ENCODE results near the gene VIPR1.

The VIPR1 gene

DNA sequence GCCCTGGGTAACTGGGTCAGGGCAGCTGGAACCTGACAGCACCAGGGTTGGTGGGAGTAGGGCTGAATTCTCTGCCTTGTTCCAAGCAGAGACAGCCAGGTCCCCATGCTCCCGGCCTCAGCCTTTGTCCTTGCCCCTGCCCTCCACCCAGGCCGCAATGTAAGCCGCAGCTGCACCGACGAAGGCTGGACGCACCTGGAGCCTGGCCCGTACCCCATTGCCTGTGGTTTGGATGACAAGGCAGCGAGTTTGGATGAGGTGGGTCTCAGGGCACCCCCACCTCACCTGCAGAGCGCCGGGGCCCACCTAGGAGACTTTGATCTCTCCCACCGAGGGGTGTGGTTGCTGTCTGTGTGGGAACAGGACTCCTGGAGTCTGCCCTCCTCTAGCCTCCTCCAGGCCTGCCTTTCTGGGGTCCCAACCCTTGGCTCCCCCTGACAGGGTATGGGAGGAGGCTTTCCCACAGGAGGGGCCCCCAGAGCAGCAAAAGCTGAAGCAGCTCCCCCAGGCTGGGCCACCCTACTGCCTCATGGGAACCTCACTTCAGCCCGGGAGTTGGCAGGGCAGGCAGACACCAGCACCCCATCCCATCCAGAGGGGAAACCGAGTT lies 23.4 kb downstream of the VIPR1 start:
- Histone ChIP-seq H3K9me3 (ENCODE audit: control insufficient read depth, insufficient read depth, low read length) (no peaks in the 10 kb centered on the region), H3K4me1 (ENCODE audit: insufficient read depth, low read length) (no peaks in the 10 kb centered on the region), H3K36me3 (ENCODE audit: insufficient read depth, low read length) (no peaks in the 10 kb centered on the region), H3K9ac (ENCODE audit: low read depth, low read length) (no peak overlapping the region)

DNA sequence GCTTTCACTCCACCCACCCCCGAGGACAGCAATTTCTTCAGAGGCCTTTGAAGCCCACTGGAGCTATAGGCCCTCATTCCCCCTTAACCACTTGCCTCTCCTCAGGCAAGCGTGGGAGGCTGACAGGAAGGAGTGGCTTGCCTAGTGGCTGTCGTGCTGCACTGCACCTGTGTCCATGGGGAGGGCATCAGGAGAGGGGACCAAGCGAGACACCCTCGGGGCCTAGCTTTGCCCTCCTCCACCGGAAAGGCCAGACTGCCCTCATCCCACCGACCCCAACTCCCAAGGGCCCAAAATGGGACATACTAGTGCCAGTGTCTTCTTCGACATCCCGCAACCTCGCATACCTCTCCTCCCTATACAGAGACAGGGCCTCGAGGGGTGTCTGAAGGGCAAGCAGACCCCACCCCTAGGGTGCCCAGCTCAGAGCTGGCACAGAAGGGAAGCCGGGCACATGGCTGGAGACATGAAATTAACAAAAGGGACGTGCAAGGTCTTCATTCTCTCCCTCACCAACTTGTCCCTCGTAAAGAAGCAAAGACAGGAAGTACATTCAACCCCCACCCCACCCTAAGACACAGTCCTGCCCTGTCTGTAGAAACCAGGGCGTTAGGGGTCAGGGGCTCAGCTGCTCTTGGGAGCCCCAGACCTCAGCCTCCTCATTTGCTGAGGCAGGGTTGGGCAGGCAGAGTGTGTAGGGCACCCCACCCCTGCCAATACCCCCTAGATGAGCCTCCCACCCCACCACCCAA lies 24.3 kb downstream of the VIPR1 start:
- H3K9me3 ChIP-seq (ENCODE audit: control insufficient read depth, insufficient read depth, low read length), result no peaks in the 10 kb centered on the region
- H3K4me1 ChIP-seq (ENCODE audit: insufficient read depth, low read length), result no peaks in the 10 kb centered on the region
- H3K9ac ChIP-seq (ENCODE audit: low read depth, low read length), result no peak overlapping the region
- H3K36me3 ChIP-seq (ENCODE audit: insufficient read depth, low read length), result no peaks in the 10 kb centered on the region

DNA sequence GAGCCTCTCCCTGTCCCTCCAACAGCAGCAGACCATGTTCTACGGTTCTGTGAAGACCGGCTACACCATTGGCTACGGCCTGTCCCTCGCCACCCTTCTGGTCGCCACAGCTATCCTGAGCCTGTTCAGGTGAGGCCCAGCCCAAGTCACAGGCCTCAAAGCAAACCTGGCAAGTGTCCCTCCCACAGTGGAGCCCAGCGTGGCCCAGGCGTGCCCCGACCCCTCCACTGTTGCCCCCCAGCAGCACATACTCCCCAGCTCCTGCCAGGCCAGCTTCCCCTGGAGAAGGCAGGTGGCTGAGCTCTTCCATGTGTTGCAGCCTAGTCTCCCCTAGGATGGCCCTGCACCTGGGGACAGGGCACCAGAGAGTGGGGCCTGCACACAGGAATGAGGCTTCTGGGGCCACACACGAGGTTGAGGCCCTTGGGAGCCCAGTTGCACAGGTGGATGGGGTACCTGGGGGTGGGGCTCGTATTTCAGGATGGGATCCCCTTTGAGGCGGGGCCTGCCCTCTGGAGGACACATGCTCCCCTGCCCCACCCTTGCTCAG lies 25.0 kb downstream of the VIPR1 start:
- Histone ChIP-seq H3K9ac (ENCODE audit: low read depth, low read length) (no peak overlapping the region), H3K9me3 (ENCODE audit: control insufficient read depth, insufficient read depth, low read length) (no peaks in the 10 kb centered on the region), H3K4me1 (ENCODE audit: insufficient read depth, low read length) (no peaks in the 10 kb centered on the region), H3K36me3 (ENCODE audit: insufficient read depth, low read length) (no peaks in the 10 kb centered on the region)

DNA sequence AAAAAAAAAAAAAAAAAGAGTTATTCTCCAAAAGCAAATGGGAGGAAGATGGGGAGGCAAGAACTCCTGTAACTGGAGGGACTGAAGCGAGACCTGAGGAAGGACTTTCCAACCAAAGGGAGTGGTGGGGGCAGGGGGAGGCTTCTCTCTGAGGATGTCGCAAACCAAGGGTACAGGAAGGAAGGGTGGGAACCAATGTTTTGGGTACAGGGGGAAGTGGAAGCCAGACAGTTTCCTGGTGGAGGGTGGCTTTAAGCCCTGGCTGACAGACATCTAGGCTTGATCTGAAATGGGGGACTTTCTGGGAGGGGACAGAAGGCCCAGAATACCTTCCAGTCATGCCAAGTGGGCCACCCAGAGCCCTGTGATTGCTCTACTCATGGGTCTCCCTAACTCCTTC lies 27.0 kb downstream of the VIPR1 start:
- Histone ChIP-seq H3K9ac (ENCODE audit: low read depth, low read length) (no peak overlapping the region), H3K4me1 (ENCODE audit: insufficient read depth, low read length) (peaks cover 8% of the 10 kb centered on the region; the same call in 1 of the 2 replicates), H3K9me3 (ENCODE audit: control insufficient read depth, insufficient read depth, low read length) (no peaks in the 10 kb centered on the region), H3K36me3 (ENCODE audit: insufficient read depth, low read length) (no peaks in the 10 kb centered on the region)

DNA sequence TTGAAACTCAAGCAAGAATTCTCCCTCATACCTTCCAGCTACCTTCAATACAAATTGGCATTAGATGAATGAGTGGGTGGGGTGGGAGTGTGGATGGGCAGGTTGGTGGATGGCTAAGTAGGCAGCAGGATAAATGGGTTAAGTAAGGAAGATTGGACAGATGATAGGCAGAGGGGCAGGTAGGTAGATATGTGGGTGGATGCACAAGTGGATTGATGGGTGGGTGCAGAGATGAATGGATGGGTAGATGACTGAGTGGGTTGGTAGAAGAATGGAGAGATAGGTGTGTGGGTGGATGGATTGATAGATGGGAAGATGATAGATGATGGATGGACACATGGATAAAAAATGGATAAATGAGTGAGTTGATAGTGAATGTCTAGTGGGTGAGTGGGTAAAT lies 27.6 kb downstream of the VIPR1 start:
- Histone ChIP-seq H3K36me3 (ENCODE audit: insufficient read depth, low read length) (no peaks in the 10 kb centered on the region), H3K4me1 (ENCODE audit: insufficient read depth, low read length) (peaks cover 8% of the 10 kb centered on the region; the same call in 1 of the 2 replicates), H3K9ac (ENCODE audit: low read depth, low read length) (no peak overlapping the region), H3K9me3 (ENCODE audit: control insufficient read depth, insufficient read depth, low read length) (no peaks in the 10 kb centered on the region)

DNA sequence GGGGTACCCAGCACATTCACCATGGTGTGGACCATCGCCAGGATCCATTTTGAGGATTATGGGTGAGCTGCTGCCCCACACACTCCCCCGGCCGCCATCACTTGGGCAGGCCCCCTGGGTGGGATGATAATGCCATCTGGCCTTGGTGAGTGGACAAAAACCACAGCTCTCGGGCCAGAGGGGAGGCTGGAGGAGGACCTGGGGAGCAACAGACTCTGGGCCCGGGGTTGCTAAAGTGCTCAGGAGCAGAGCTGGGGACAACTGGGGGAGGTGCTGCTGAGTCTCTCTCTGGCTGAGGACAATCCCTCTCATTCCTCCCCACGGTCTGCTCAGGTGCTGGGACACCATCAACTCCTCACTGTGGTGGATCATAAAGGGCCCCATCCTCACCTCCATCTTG lies 29.0 kb downstream of the VIPR1 start:
- H3K36me3 ChIP-seq (ENCODE audit: insufficient read depth, low read length), result no peaks in the 10 kb centered on the region
- no peaks in the 10 kb centered on the region for H3K9me3 ChIP-seq (ENCODE audit: control insufficient read depth, insufficient read depth, low read length)
- no peak overlapping the region for H3K9ac ChIP-seq (ENCODE audit: low read depth, low read length)
- peaks cover 15% of the 10 kb centered on the region for H3K4me1 ChIP-seq (ENCODE audit: insufficient read depth, low read length)

DNA sequence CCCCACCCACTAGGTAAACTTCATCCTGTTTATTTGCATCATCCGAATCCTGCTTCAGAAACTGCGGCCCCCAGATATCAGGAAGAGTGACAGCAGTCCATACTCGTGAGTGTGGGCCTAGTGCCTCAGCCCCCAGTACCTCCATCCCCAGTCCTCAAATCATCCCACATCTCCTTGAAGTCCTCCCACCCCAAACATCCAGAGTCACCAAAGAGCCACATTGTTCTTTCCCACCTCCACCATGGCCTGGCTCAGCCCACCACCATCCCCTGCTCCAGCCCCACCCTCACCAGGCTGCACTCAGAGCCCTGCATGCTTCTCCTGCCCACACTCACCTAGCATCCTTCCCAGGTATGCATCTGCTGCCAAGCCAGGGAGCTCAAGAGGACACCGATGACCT lies 29.8 kb downstream of the VIPR1 start:
- H3K36me3 ChIP-seq (ENCODE audit: insufficient read depth, low read length), result no peaks in the 10 kb centered on the region
- H3K4me1 ChIP-seq (ENCODE audit: insufficient read depth, low read length), result peaks cover 15% of the 10 kb centered on the region
- no peaks in the 10 kb centered on the region for H3K9me3 ChIP-seq (ENCODE audit: control insufficient read depth, insufficient read depth, low read length)
- no peak overlapping the region for H3K9ac ChIP-seq (ENCODE audit: low read depth, low read length)

DNA sequence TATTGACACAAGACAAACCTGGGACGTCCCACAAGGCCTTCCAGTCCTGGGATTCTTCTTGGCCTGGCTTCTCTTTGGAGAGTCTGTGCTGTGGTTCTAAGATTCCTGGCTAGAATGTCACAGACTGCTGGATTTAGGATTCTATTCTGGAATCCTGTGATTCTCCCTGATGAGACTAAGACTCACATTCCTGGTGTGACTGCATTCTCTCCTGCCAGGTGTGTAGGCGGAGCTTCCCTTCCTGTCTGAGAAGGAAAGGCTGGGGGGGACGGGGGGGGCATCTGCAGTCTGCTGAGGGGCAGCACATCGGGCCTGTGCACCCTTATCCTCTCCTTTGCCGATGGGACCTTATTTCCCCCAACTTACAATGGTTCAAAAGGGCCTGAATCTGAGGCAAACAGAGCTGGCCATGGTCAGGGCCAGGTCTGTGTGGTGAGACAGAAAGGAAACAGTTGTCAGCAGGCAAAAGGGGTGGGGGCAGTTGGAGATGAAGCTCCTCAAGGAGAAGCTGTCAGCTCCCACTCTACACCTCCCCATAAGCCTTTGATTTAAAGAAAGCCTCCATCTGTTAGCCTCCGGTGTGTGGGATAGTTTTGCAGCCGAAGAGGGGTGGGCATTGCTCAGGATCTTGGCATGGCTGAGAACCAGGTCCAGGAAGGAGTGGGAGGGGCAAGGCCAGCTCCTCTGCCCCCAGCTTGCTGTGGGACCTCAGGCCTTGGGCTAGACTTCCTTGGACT lies 30.9 kb downstream of the VIPR1 start:
- no peaks in the 10 kb centered on the region for H3K36me3 ChIP-seq (ENCODE audit: insufficient read depth, low read length)
- H3K9ac ChIP-seq (ENCODE audit: low read depth, low read length), result no peak overlapping the region
- H3K9me3 ChIP-seq (ENCODE audit: control insufficient read depth, insufficient read depth, low read length), result no peaks in the 10 kb centered on the region
- H3K4me1 ChIP-seq (ENCODE audit: insufficient read depth, low read length), result peaks cover 15% of the 10 kb centered on the region

DNA sequence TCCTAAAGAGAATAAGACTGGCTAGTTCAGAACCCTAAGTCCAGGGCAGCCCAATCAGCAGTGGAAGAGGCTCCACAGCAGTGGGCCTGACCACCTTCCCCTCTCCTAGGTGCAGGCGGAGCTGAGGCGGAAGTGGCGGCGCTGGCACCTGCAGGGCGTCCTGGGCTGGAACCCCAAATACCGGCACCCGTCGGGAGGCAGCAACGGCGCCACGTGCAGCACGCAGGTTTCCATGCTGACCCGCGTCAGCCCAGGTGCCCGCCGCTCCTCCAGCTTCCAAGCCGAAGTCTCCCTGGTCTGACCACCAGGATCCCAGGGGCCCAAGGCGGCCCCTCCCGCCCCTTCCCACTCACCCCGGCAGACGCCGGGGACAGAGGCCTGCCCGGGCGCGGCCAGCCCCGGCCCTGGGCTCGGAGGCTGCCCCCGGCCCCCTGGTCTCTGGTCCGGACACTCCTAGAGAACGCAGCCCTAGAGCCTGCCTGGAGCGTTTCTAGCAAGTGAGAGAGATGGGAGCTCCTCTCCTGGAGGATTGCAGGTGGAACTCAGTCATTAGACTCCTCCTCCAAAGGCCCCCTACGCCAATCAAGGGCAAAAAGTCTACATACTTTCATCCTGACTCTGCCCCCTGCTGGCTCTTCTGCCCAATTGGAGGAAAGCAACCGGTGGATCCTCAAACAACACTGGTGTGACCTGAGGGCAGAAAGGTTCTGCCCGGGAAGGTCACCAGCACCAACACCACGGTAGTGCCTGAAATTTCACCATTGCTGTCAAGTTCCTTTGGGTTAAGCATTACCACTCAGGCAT lies 33.7 kb downstream of the VIPR1 start:
- Histone ChIP-seq H3K9me3 (ENCODE audit: control insufficient read depth, insufficient read depth, low read length) (no peaks in the 10 kb centered on the region), H3K4me1 (ENCODE audit: insufficient read depth, low read length) (peaks cover 15% of the 10 kb centered on the region), H3K9ac (ENCODE audit: low read depth, low read length) (no peak overlapping the region; the same call in 1 of the 2 replicates), H3K36me3 (ENCODE audit: insufficient read depth, low read length) (no peaks in the 10 kb centered on the region)

DNA sequence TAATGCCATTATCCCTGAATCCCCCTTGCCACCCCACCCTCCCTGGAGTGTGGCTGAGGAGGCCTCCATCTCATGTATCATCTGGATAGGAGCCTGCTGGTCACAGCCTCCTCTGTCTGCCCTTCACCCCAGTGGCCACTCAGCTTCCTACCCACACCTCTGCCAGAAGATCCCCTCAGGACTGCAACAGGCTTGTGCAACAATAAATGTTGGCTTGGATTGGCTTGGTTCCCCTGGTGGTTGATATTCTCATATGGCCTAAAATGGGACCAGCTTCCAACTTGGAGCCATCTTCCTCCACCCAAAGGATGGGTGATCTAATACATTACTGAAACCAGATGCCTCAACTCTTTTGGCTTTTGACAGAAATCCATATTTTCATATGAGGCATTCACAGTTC lies 34.9 kb downstream of the VIPR1 start:
- peaks cover 15% of the 10 kb centered on the region for H3K4me1 ChIP-seq (ENCODE audit: insufficient read depth, low read length)
- H3K9me3 ChIP-seq (ENCODE audit: control insufficient read depth, insufficient read depth, low read length), result no peaks in the 10 kb centered on the region
- H3K36me3 ChIP-seq (ENCODE audit: insufficient read depth, low read length), result no peaks in the 10 kb centered on the region
- no peak overlapping the region for H3K9ac ChIP-seq (ENCODE audit: low read depth, low read length)

DNA sequence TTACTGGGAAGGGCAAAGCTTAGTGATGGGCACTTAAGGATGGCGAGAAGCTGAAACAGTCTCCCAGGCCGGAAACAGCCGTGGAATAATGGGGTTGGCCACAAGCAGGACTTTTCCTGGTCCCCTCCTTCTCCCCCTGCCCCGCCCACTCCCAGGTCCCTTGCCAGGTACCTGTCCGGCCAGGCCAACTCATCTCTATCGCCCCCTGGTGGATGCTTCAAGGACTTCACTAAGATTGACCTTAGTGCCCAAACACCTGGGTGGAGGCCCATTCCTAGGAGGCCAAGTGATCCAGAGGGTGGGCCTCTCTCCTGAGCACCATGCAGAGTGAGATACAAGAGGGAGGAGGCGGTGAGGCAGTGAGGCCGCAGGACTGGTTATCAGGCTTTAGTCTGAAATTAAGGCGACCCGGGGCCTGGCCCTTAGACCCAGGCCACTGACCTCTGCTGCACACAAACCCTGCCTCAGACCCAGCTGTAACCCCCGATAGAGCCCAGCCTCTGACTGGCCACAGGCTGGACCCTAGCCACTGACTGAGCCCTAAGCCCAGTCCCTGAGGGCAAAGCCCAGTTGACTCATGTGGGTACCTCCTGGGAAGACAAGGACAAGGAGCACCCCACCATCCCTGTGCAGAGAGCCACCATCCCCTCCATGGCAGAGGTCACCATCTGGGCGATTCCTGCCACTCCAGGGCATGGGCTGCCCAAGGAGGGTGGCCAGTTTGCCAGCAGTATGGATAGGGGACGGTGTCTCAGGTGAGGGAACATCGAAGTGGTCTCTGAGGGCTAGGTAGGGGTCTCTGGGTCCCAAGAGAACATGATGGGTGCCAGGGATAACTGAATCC lies 37.6 kb downstream of the VIPR1 start:
- H3K9me3 ChIP-seq (ENCODE audit: control insufficient read depth, insufficient read depth, low read length), result no peaks in the 10 kb centered on the region
- no peaks in the 10 kb centered on the region for H3K36me3 ChIP-seq (ENCODE audit: insufficient read depth, low read length)
- no peak overlapping the region for H3K9ac ChIP-seq (ENCODE audit: low read depth, low read length)
- peaks cover 7% of the 10 kb centered on the region; the same call in 1 of the 2 replicates for H3K4me1 ChIP-seq (ENCODE audit: insufficient read depth, low read length)

DNA sequence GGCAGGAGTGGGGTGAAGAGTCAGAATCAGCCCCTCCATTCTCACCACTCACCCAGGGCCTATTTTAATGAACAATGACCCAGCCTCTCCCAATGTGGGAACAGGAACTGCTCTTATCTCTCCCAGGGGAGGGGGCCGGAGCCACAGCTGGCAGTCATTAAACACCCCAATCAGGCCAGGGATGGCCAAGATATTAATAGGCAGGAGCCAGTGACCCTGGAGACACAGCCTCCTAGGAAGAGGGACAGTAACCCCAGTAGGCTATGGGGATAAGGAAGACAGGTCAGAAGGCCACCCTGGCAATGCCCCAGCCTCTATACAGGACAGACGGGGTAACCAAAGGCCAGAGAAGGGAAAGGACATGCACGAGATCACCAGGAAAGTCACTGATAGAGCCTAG lies 38.6 kb downstream of the VIPR1 start:
- H3K9ac ChIP-seq (ENCODE audit: low read depth, low read length), result no peak overlapping the region
- H3K4me1 ChIP-seq (ENCODE audit: insufficient read depth, low read length), result no peaks in the 10 kb centered on the region; the same call in 1 of the 2 replicates
- H3K9me3 ChIP-seq (ENCODE audit: control insufficient read depth, insufficient read depth, low read length), result no peaks in the 10 kb centered on the region
- no peaks in the 10 kb centered on the region for H3K36me3 ChIP-seq (ENCODE audit: insufficient read depth, low read length)

DNA sequence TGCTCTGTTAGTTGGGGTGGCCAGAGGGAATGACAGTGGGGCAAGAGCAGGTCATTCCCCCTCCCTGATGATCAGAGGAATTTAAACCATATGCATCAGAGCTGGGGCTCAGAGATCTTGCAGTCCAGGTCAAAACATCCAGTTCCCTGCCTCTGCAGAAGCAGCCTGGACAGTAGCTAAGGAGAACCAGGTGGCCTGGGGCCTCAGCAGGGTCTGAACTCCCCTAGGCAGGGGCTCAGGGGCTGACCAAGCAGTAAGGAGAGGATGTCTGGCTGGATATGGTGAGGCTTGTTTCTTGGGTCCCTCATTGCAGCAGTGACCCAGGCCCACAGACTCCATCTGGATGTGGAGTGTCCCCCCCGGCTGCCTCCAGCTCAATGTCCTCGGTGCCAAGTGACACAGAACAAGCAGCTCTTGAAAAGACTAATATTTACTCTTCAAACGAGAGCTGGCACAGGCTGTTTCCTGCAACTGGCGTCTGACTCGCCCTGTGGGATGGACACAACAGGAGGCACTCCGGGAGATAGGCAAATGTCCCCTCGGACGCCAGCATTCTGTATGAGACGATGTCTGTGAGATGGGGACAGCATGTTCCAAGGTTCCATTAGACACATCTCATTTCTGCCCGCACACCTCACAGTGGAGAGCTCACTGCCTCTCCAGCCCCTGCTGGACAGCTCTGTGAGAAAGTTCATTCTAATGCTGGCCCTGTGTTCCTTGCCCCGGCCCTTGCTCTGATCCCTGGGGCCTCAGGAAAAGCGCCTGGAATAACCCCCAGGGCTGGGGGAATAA lies 42.2 kb downstream of the VIPR1 start:
- Histone ChIP-seq H3K4me1 (ENCODE audit: insufficient read depth, low read length) (no peaks in the 10 kb centered on the region; the same call in 1 of the 2 replicates), H3K9ac (ENCODE audit: low read depth, low read length) (no peak overlapping the region), H3K36me3 (ENCODE audit: insufficient read depth, low read length) (no peaks in the 10 kb centered on the region), H3K9me3 (ENCODE audit: control insufficient read depth, insufficient read depth, low read length) (no peaks in the 10 kb centered on the region)

Measured in ES-I3 (cell line).